ENCODE measurements around the gene CCDC106.

Gene CCDC106

DNA sequence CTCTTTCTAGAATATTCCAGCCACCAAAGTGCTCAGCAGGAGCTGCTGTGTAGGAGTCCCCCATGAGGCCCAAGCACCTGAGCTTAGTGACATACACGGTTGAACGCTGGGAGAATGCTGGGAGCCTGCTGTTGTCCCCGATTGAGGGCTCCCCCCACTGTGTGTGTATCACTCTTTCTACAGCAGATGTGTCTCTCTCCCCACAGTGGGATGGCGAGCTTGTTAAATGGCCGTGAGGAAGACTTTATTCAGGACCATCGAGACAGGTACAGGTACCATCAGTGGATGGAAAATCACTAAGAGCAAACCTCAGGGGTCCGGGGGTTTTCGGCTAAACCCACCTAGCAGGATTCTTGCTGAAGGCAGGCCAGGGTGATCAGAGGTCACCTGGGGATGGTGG, 49.7 kb downstream of the CCDC106 start:
- Histone ChIP-seq H3K27ac (ENCODE audit: low read depth, low read length) (no peak overlapping the region), H3K9ac (ENCODE audit: low read length) (no peak overlapping the region), H3K27me3 (ENCODE audit: control insufficient read depth, insufficient read depth, low read length) (no peaks in the 10 kb centered on the region), H3K4me1 (ENCODE audit: control insufficient read depth, insufficient read depth, low read length) (no peaks in the 10 kb centered on the region), H3K4me3 (ENCODE audit: low read length) (no peak overlapping the region), H3K36me3 (ENCODE audit: control insufficient read depth, insufficient read depth, low read length) (peaks cover 17% of the 10 kb centered on the region)

DNA sequence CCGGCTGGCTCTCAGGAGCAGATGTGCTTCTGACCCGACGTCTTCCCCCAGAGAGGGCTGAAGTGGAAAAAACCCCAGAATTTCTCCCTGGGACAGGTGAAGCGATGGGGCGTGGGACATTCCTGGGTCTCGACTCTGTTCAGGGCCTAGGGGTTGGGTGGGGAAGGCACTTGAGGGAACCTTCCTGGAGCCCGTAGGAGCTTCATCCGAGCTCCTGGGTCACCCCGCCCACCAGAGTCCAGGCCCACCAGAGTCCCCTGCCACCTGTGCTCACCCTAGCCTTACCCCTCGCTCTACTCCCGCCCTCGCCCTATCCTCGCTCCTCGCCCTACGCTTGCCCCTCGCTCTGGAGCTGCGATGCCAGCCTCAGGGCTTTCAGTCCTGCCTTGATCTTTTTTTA, 50.2 kb downstream of the CCDC106 start:
- Histone ChIP-seq H3K4me1 (ENCODE audit: control insufficient read depth, insufficient read depth, low read length) (no peaks in the 10 kb centered on the region), H3K36me3 (ENCODE audit: control insufficient read depth, insufficient read depth, low read length) (peaks cover 12% of the 10 kb centered on the region), H3K4me3 (ENCODE audit: low read length) (no peak overlapping the region), H3K9ac (ENCODE audit: low read length) (no peak overlapping the region), H3K27me3 (ENCODE audit: control insufficient read depth, insufficient read depth, low read length) (no peaks in the 10 kb centered on the region), H3K27ac (ENCODE audit: low read depth, low read length) (no peak overlapping the region)

GRCh38 chr19:55699221-55699620, 51.2 kb downstream of the CCDC106 start:
- H3K27me3 ChIP-seq (ENCODE audit: control insufficient read depth, insufficient read depth, low read length) = no peaks in the 10 kb centered on the region
- peaks cover 11% of the 10 kb centered on the region for H3K36me3 ChIP-seq (ENCODE audit: control insufficient read depth, insufficient read depth, low read length)
- no peak overlapping the region for H3K27ac ChIP-seq (ENCODE audit: low read depth, low read length)
- H3K9ac ChIP-seq (ENCODE audit: low read length) = no peak overlapping the region
- H3K4me3 ChIP-seq (ENCODE audit: low read length) = no peak overlapping the region
- no peaks in the 10 kb centered on the region for H3K4me1 ChIP-seq (ENCODE audit: control insufficient read depth, insufficient read depth, low read length)

- Histone ChIP-seq H3K36me3 (ENCODE audit: control insufficient read depth, insufficient read depth, low read length) (peaks cover 7% of the 10 kb centered on the region), H3K27me3 (ENCODE audit: control insufficient read depth, insufficient read depth, low read length) (no peaks in the 10 kb centered on the region), H3K27ac (ENCODE audit: low read depth, low read length) (no peak overlapping the region), H3K4me3 (ENCODE audit: low read length) (no peak overlapping the region), H3K9ac (ENCODE audit: low read length) (no peak overlapping the region), H3K4me1 (ENCODE audit: control insufficient read depth, insufficient read depth, low read length) (no peaks in the 10 kb centered on the region)
Measured at GRCh38 chr19:55700813-55701212, 52.8 kb downstream of the CCDC106 start.

DNA sequence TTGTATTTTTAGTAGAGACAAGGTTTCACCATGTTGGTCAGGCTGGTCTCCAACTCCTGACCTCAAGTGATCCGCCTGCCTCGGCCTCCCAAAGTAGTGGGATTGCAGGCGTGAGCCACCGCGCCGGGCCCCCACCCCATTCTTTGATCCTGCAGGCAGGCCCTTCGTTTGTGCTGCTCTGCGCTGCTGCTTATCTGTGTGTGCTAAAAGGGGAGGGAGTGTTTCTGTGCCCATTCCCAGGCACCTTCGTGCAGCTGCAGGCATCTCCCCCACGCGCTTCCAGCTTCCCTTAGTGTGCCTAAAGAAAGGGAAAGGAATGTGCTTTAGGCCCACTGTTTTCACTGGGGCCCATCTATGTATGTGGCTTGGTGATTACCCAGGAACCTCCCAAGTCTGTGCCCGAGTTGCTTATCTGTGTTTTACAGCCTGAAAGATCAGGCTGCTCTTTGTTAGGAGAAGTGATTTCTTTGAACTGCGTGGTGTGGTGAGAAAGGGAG, 54.2 kb downstream of the CCDC106 start:
- Histone ChIP-seq H3K27me3 (ENCODE audit: control insufficient read depth, insufficient read depth, low read length) (no peaks in the 10 kb centered on the region), H3K27ac (ENCODE audit: low read depth, low read length) (no peak overlapping the region), H3K4me1 (ENCODE audit: control insufficient read depth, insufficient read depth, low read length) (no peaks in the 10 kb centered on the region), H3K9ac (ENCODE audit: low read length) (no peak overlapping the region), H3K36me3 (ENCODE audit: control insufficient read depth, insufficient read depth, low read length) (peaks cover 3% of the 10 kb centered on the region), H3K4me3 (ENCODE audit: low read length) (no peak overlapping the region)

Measured in rectal smooth muscle tissue (tissue), 1 donor.